WTC11 (cell line): Measurements from ENCODE around the gene KBTBD8. TPM values are rescaled to one million over a fixed set of nuclear protein-coding genes. Genes with fewer than 3 reads are reported as not detected.

ENCODE experiments used
- ATAC-seq: fragments of 200-7000 bp; cut with Tn5 transposase; 2 replicates; pipeline ENCODE4 v1.10.0; 2021; ENCODE audit warnings: mild to moderate bottlenecking, moderate library complexity
- CTCF ChIA-PET: fragments of 300-600 bp; sonication (Branson Sonifier 250); formaldehyde crosslinking; loops from one replicate; lab custom pipeline; 2021; ENCODE audit warnings: antibody characterized with exemption; lab: Charles Lee
- POLR2A ChIA-PET: fragments of 350-600 bp; sonication (Branson Sonifier 250); formaldehyde crosslinking; loops from one replicate; lab custom pipeline; 2021; ENCODE audit warnings: antibody characterized with exemption; lab: Charles Lee
- DNase-seq: peaks from one replicate; pipeline ENCODE4 v3.0.0; 2021; ENCODE audit warnings: low spot score
- H3K27ac Mint-ChIP-seq: 2 replicates; pipeline ENCODE4 v1.8.0; 2021; ENCODE audit warnings: mixed read lengths
- H3K27me3 Mint-ChIP-seq: 2 replicates; pipeline ENCODE4 v1.8.0; 2021; ENCODE audit warnings: low read depth, mild to moderate bottlenecking, moderate library complexity, mixed read lengths
- H3K36me3 Mint-ChIP-seq: 2 replicates; pipeline ENCODE4 v1.8.0; 2021; ENCODE audit warnings: mixed read lengths
- H3K4me1 Mint-ChIP-seq: 2 replicates; pipeline ENCODE4 v1.8.0; 2022; ENCODE audit warnings: mixed read lengths
- H3K4me3 Mint-ChIP-seq: 2 replicates; pipeline ENCODE4 v1.8.0; 2021; ENCODE audit warnings: mild to moderate bottlenecking, moderate library complexity, mixed read lengths
- H3K9me3 Mint-ChIP-seq: 2 replicates; pipeline ENCODE4 v1.8.0; 2021; ENCODE audit warnings: mixed read lengths
- ARID4B ChIP-seq: sonication (generic); formaldehyde crosslinking; IDR thresholded peaks from 2 replicates; pipeline ENCODE4 v1.8.0; 2023; ENCODE audit warnings: missing genetic modification reagents, mild to moderate bottlenecking, borderline replicate concordance
- ATF6 ChIP-seq: sonication (generic); formaldehyde crosslinking; IDR thresholded peaks from 2 replicates; pipeline ENCODE4 v1.8.1; 2023; ENCODE audit warnings: mild to moderate bottlenecking, missing genetic modification reagents
- CDX4 ChIP-seq: fragments of 250-450 bp; sonication (Bioruptor Pico); IDR thresholded peaks from 2 replicates; pipeline ENCODE4 v1.9.0; 2021; ENCODE audit warnings: moderate library complexity, mild to moderate bottlenecking, inconsistent platforms, borderline replicate concordance
- E2F1 ChIP-seq: sonication (generic); formaldehyde crosslinking; IDR thresholded peaks from 2 replicates; pipeline ENCODE4 v1.8.0; 2022; ENCODE audit warnings: mild to moderate bottlenecking, missing genetic modification reagents
- ELF4 ChIP-seq: sonication (generic); formaldehyde crosslinking; IDR thresholded peaks from 2 replicates; pipeline ENCODE4 v1.8.1; 2022; ENCODE audit warnings: low read depth, mild to moderate bottlenecking, moderate library complexity, missing genetic modification reagents
- FOXJ3 ChIP-seq: sonication (generic); formaldehyde crosslinking; IDR thresholded peaks from 2 replicates; pipeline ENCODE4 v1.9.0; 2021; ENCODE audit warnings: missing genetic modification reagents, mild to moderate bottlenecking, borderline replicate concordance
- FOXK1 ChIP-seq: sonication (generic); formaldehyde crosslinking; IDR thresholded peaks from 2 replicates; pipeline ENCODE4 v1.8.0; 2022; ENCODE audit warnings: mild to moderate bottlenecking, moderate library complexity, missing genetic modification reagents
- HMGXB4 ChIP-seq: sonication (generic); formaldehyde crosslinking; IDR thresholded peaks from 2 replicates; pipeline ENCODE4 v1.8.1; 2023; ENCODE audit warnings: mild to moderate bottlenecking, moderate library complexity, missing genetic modification reagents
- IRF1 ChIP-seq: sonication (generic); formaldehyde crosslinking; IDR thresholded peaks from 2 replicates; pipeline ENCODE4 v1.8.0; 2023; ENCODE audit warnings: missing genetic modification reagents
- JAZF1 ChIP-seq: fragments of 250-450 bp; sonication (Bioruptor Pico); IDR thresholded peaks from 2 replicates; pipeline ENCODE4 v1.9.0; 2021; ENCODE audit warnings: moderate library complexity, mild to moderate bottlenecking, inconsistent platforms
- NFATC4 ChIP-seq: fragments of 250-450 bp; sonication (Bioruptor Pico); IDR thresholded peaks from 2 replicates; pipeline ENCODE4 v1.9.0; 2021; ENCODE audit warnings: mild to moderate bottlenecking
- NFYB ChIP-seq: sonication (generic); formaldehyde crosslinking; conservative IDR thresholded peaks from 2 replicates; pipeline ENCODE4 v1.8.0; 2022; ENCODE audit warnings: low read depth, missing genetic modification reagents
- RELA ChIP-seq: sonication (generic); formaldehyde crosslinking; IDR thresholded peaks from 2 replicates; pipeline ENCODE4 v1.8.1; 2022; ENCODE audit warnings: missing genetic modification reagents, mild to moderate bottlenecking, borderline replicate concordance
- RORB ChIP-seq: fragments of 250-450 bp; sonication (Bioruptor Pico); IDR thresholded peaks from 2 replicates; pipeline ENCODE4 v1.9.0; 2021; ENCODE audit warnings: mild to moderate bottlenecking
- TEAD4 ChIP-seq: sonication (generic); formaldehyde crosslinking; IDR thresholded peaks from 2 replicates; pipeline ENCODE4 v1.8.0; 2022; ENCODE audit warnings: mild to moderate bottlenecking, missing genetic modification reagents
- ZNF416 ChIP-seq: fragments of 250-450 bp; sonication (Bioruptor Pico); IDR thresholded peaks from 2 replicates; pipeline ENCODE4 v1.9.0; 2021; ENCODE audit warnings: mild to moderate bottlenecking, inconsistent platforms
- ZNF423 ChIP-seq: fragments of 250-450 bp; sonication (Bioruptor Pico); IDR thresholded peaks from 2 replicates; pipeline ENCODE4 v2.1.2; 2022; ENCODE audit warnings: mild to moderate bottlenecking, moderate library complexity
- ZNF425 ChIP-seq: fragments of 250-450 bp; sonication (Bioruptor Pico); conservative IDR thresholded peaks from 2 replicates; pipeline ENCODE4 v1.9.0; 2021; ENCODE audit warnings: mild to moderate bottlenecking
- total RNA-seq: library from RNA; stranded (reverse); gene quantifications from 3 replicates; pipeline ENCODE4 v1.2.3, GENCODE V29; 2021

KBTBD8 gene
- total RNA-seq, 1 experiment from 2014 or later: 15.0 TPM

GRCh38 chr3:67011414-67012131, 13.5 kb downstream of the KBTBD8 start:
- CTCF ChIA-PET: interaction anchor here (1.0 to 1.2 kb wide), 3 partner anchors 14 to 102 kb away, joined by 3 read pairs; partner anchors contain the start of gene KBTBD8
- ATAC-seq: peak; percentile 89
- no peak for DNase-seq
- H3K27ac Mint-ChIP-seq: peak overlapping the region; percentile 59
- no peak overlapping the region for H3K4me3 Mint-ChIP-seq
- H3K36me3 Mint-ChIP-seq: peaks cover 8% of the 10 kb centered on the region; the same call in 1 of the 2 replicates
- H3K27me3 Mint-ChIP-seq: no peaks in the 10 kb centered on the region
- no peak for TF ChIP-seq NFATC4 (CRISPR knock-in tag)
- TF ChIP-seq ATF6: no peak
- H3K9me3 Mint-ChIP-seq: no peaks in the 10 kb centered on the region
- POLR2A ChIA-PET: no interaction called here
- peaks cover 18% of the 10 kb centered on the region for H3K4me1 Mint-ChIP-seq

- no peak for DNase-seq
- H3K9me3 Mint-ChIP-seq: no peaks in the 10 kb centered on the region
- peaks cover 8% of the 10 kb centered on the region; the same call in 1 of the 2 replicates for H3K36me3 Mint-ChIP-seq
- TF ChIP-seq ARID4B (CRISPR knock-in tag) (no peak), HMGXB4 (CRISPR knock-in tag) (no peak), JAZF1 (no peak), ZNF423 (CRISPR knock-in tag) (no peak), NFYB (CRISPR knock-in tag) (no peak), ZNF425 (CRISPR knock-in tag) (no peak), NFATC4 (CRISPR knock-in tag) (no peak), CDX4 (CRISPR knock-in tag) (no peak), IRF1 (no peak), ATF6 (no peak), FOXK1 (CRISPR knock-in tag) (no peak), FOXJ3 (no peak), TEAD4 (no peak), ZNF416 (CRISPR knock-in tag) (no peak), E2F1 (CRISPR knock-in tag) (no peak), RELA (no peak), ELF4 (CRISPR knock-in tag) (no peak), RORB (no peak)
These were observed 14.5 kb downstream of the KBTBD8 start for GRCh38 chr3:67012564-67012963.

More at GRCh38 chr3:67012564-67012963, 14.5 kb downstream of the KBTBD8 start:
- H3K4me3 Mint-ChIP-seq: no peak overlapping the region
- no peak for ATAC-seq
- no peaks in the 10 kb centered on the region for H3K27me3 Mint-ChIP-seq
- ChIA-PET CTCF (no interaction called here), POLR2A (no interaction called here)
- H3K4me1 Mint-ChIP-seq: peaks cover 27% of the 10 kb centered on the region
- no peak overlapping the region for H3K27ac Mint-ChIP-seq
